Suprapubic skin (tissue), 4 donors: ENCODE data around the gene CLDN16. TPM values are rescaled to one million over a fixed set of nuclear protein-coding genes. Genes with fewer than 3 reads are reported as not detected.

Experiments used
- DNase-seq, 2 donors: peaks; one replicate each; pipeline ENCODE4 v3.0.0-alpha.2; 2019; ENCODE audit warnings: low spot score in 2 of 2
- H3K27ac ChIP-seq: fragments of 200-600 bp; sonication (generic); one replicate; pipeline ENCODE4 v1.5.1; 2019
- H3K27me3 ChIP-seq: fragments of 200-600 bp; sonication (generic); one replicate; pipeline ENCODE4 v1.5.1; 2019
- H3K36me3 ChIP-seq: fragments of 200-600 bp; sonication (generic); one replicate; pipeline ENCODE4 v1.5.1; 2019
- H3K4me1 ChIP-seq: fragments of 200-600 bp; sonication (generic); one replicate; pipeline ENCODE4 v1.5.1; 2019
- H3K4me3 ChIP-seq: fragments of 200-600 bp; sonication (generic); one replicate; pipeline ENCODE4 v1.5.1; 2019; ENCODE audit warnings: mild to moderate bottlenecking
- H3K9me3 ChIP-seq: fragments of 200-600 bp; sonication (generic); one replicate; pipeline ENCODE4 v1.5.1; 2019
- CTCF ChIP-seq, 2 donors: fragments of 200-600 bp in 1 of 2; fragments of 450-650 bp in 1 of 2; sonication (generic) in 1 of 2; IDR thresholded peaks; one replicate each; pipeline ENCODE4 v1.5.1; 2016 to 2019; ENCODE audit warnings: antibody characterized with exemption in 2 of 2, mild to moderate bottlenecking in 1 of 2, moderate library complexity in 1 of 2
- EP300 ChIP-seq: sonication (generic); formaldehyde crosslinking; IDR thresholded peaks from one replicate; pipeline ENCODE4 v1.6.1; 2017; ENCODE audit warnings: antibody characterized with exemption
- POLR2A ChIP-seq, 2 donors: fragments of 450-650 bp; IDR thresholded peaks; one replicate each; pipeline ENCODE4 v1.6.1; 2017; ENCODE audit warnings: antibody characterized with exemption in 2 of 2, mild to moderate bottlenecking in 2 of 2, moderate library complexity in 2 of 2
- POLR2AphosphoS5 ChIP-seq, 3 donors: sonication (generic); formaldehyde crosslinking; IDR thresholded peaks; one replicate each; pipeline ENCODE4 v1.6.1; 2017; ENCODE audit warnings: antibody characterized with exemption in 3 of 3
- WGBS: methylation state at CpG from one replicate; pipeline ENCODE4 v1.1.5; 2018; 5-methylcytosine and 5-hydroxymethylcytosine counted together
- total RNA-seq, 4 donors: library from RNA; depleted of rRNA; stranded (reverse); fragments of >200 nt; gene quantifications; one replicate each; pipeline ENCODE4 v1.1.0, GENCODE V29; 2016

CLDN16 gene
- total RNA-seq, 4 donors from 2014 or later: 1.7 to 12.8 (median 2.1) TPM

DNA sequence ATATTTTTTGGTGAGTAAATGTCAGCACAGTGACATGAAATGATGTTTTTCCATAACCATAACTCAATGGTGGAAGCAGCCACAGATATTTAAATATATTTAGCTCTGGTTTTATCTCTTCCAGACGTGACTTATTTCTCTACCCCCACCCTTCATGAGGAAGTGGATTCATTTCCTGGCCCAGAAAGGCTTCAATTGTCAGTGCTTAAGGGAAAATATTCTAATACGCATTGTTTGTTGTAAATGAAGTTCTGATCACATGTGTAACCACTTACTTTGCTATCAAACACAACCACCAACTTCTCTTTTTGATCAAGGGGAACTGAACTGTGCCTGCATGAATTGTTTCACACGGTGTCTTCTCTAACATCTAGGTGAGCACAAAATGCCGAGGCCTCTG is 14.0 kb downstream of the CLDN16 start:
- TF ChIP-seq EP300 (no peak), POLR2A (IDR thresholded peaks at IDR 0.05) (no peak), CTCF (IDR thresholded peaks at IDR 0.05) (no peak), POLR2AphosphoS5 (IDR thresholded peaks at IDR 0.05) (no peak)
- DNase-seq: no peak
- H3K27me3 ChIP-seq: no peaks in the 10 kb centered on the region
- WGBS: 49% methylated on average over 4 of the region's 4 CpGs
- H3K9me3 ChIP-seq: no peaks in the 10 kb centered on the region
- no peaks in the 10 kb centered on the region for H3K36me3 ChIP-seq
- H3K4me1 ChIP-seq: no peaks in the 10 kb centered on the region
- no peak overlapping the region for H3K27ac ChIP-seq
- no peak overlapping the region for H3K4me3 ChIP-seq

GRCh38 chr3:190404715-190405114 is 16.8 kb downstream of the CLDN16 start:
- Histone ChIP-seq H3K36me3 (no peaks in the 10 kb centered on the region), H3K27ac (no peak overlapping the region), H3K9me3 (no peaks in the 10 kb centered on the region), H3K4me3 (no peak overlapping the region), H3K27me3 (no peaks in the 10 kb centered on the region), H3K4me1 (no peaks in the 10 kb centered on the region)
- WGBS: 89% methylated on average over 8 of the region's 8 CpGs
- no peak for DNase-seq
- TF ChIP-seq POLR2A (IDR thresholded peaks at IDR 0.05) (no peak), POLR2AphosphoS5 (IDR thresholded peaks at IDR 0.05) (no peak), EP300 (no peak), CTCF (IDR thresholded peaks at IDR 0.05) (no peak)

DNA sequence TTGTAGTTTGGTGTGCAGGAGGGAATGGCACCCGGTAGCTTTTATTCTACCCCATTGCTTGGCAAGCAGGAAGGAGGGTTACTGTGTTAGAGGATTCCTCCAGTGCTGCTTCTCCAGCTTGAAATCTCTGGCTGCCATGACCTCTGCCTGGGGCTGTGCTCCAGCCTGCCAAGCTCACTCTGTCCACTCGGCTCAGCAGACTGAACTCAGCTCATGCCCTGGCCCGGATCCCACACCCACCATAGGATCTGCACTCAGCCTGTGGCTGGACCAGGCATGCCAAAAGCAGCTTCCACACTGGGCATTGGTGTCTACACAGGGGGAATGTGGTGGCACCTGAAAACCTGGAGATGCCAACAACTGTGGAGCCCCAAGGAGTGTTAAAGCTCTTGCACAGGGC is 26.3 kb downstream of the CLDN16 start:
- Histone ChIP-seq H3K9me3 (no peaks in the 10 kb centered on the region), H3K27ac (no peak overlapping the region), H3K27me3 (no peaks in the 10 kb centered on the region), H3K36me3 (no peaks in the 10 kb centered on the region), H3K4me1 (no peaks in the 10 kb centered on the region), H3K4me3 (no peak overlapping the region)
- DNase-seq: no peak
- WGBS: 73% methylated on average over 3 of the region's 3 CpGs
- TF ChIP-seq POLR2A (IDR thresholded peaks at IDR 0.05) (no peak), CTCF (IDR thresholded peaks at IDR 0.05) (no peak), POLR2AphosphoS5 (IDR thresholded peaks at IDR 0.05) (no peak), EP300 (no peak)

DNA sequence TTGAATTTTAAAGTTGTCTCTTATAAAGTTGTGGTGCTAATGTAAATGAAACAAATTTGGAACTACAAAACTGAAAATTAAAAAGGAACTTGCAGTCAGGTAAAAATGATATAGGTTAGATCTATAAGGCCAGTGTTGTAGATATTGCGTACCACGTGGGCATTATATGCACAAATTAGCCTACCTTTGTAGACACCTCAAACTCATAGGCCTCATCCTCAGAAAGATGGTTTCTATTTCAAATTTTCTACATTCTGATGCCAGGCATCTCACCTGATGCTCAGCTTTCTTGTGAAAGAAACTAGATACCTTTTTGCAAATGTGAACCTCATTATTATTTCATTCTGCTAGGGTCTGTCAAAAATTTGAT is 36.1 kb downstream of the CLDN16 start:
- H3K4me1 ChIP-seq: no peaks in the 10 kb centered on the region
- H3K4me3 ChIP-seq: no peak overlapping the region
- no peak for TF ChIP-seq EP300
- TF ChIP-seq CTCF (IDR thresholded peaks at IDR 0.05): no peak
- no peak for TF ChIP-seq POLR2AphosphoS5 (IDR thresholded peaks at IDR 0.05)
- no peak for TF ChIP-seq POLR2A (IDR thresholded peaks at IDR 0.05)
- DNase-seq: no peak
- no peaks in the 10 kb centered on the region for H3K9me3 ChIP-seq
- H3K36me3 ChIP-seq: no peaks in the 10 kb centered on the region
- 52% methylated on average over 2 of the region's 2 CpGs for WGBS
- no peak overlapping the region for H3K27ac ChIP-seq
- H3K27me3 ChIP-seq: no peaks in the 10 kb centered on the region

DNA sequence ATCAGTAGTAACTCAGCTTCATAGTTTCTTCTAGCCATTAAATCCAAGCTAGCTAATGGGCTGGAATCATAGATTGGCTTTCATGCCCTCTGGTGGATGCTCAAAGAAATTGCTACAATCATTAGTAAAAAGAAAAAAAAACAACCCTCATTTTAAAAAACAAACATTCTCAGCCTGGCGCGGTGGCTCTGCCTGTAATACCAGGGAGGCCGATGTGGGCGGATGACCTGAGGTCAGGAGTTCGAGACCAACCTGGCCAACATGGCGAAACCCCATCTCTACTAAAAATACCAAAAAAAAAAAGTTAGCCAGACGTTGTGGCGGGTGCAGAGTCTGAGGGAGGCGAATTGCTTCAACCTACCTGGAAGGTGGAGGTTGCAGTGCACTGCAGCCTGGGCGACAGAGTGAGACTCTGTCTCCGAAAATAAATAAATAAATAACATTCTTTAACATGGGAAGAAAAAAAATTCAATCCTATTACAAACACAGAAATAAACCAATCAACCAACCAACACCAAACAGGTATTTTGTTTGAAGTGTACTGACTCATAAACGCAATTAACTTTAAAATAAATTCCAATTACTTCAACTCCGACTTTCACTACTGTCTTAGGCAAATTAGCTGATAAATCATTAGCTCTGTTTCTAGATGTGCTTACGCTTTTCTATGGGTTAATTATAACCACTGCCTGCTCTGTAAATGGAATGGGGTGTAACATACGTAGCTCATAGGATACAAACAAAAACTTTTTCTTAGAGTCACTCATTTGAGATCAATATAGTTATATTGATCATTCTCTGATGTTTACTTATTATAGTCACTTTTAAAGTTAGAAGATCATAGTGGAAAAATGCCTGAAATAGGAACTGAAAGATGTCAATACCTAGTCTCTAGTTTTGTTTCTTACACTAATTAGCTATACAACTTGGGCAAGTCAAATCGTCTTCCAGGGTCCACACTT is 36.8 kb downstream of the CLDN16 start:
- WGBS: 29% methylated on average over 16 of the region's 16 CpGs
- H3K27ac ChIP-seq: no peak overlapping the region

More for the DNA sequence above, 36.8 kb downstream of the CLDN16 start:
- TF ChIP-seq EP300 (no peak), CTCF (IDR thresholded peaks at IDR 0.05) (peak; percentile 58), POLR2AphosphoS5 (IDR thresholded peaks at IDR 0.05) (no peak)
- H3K27me3 ChIP-seq: no peaks in the 10 kb centered on the region
- H3K36me3 ChIP-seq: no peaks in the 10 kb centered on the region
- H3K4me3 ChIP-seq: no peak overlapping the region
- no peaks in the 10 kb centered on the region for H3K4me1 ChIP-seq
- H3K9me3 ChIP-seq: no peaks in the 10 kb centered on the region
- DNase-seq: no peak
